Measurements from ENCODE around the gene MEGF6.

MEGF6 gene

GRCh38 chr1:3571263-3571662 lies 40.0 kb downstream of the MEGF6 start:
- DNase-seq (ENCODE audit: low read depth in 2 of 2): no peak

- DNase-seq (ENCODE audit: low read depth in 2 of 2): no peak
These were observed 41.0 kb downstream of the MEGF6 start for GRCh38 chr1:3570066-3570986.

GRCh38 chr1:3569436-3569835 lies 41.9 kb downstream of the MEGF6 start:
- DNase-seq (ENCODE audit: low read depth in 2 of 2): no peak

GRCh38 chr1:3568815-3569435 lies 42.4 kb downstream of the MEGF6 start:
- DNase-seq (ENCODE audit: low read depth in 2 of 2): no peak

GRCh38 chr1:3566951-3567804 lies 44.1 kb downstream of the MEGF6 start:
- DNase-seq (ENCODE audit: low read depth in 2 of 2): no peak

GRCh38 chr1:3566003-3566885 lies 45.1 kb downstream of the MEGF6 start:
- DNase-seq (ENCODE audit: low read depth in 2 of 2): no peak

GRCh38 chr1:3564921-3565831 lies 46.1 kb downstream of the MEGF6 start:
- DNase-seq (ENCODE audit: low read depth in 2 of 2): peak in 1 of 2 donors; percentile 4

GRCh38 chr1:3563610-3564009 lies 47.7 kb downstream of the MEGF6 start:
- no peak for DNase-seq (ENCODE audit: low read depth in 2 of 2)

- no peak for DNase-seq (ENCODE audit: low read depth in 2 of 2)
These were observed 48.2 kb downstream of the MEGF6 start for GRCh38 chr1:3563125-3563524.

GRCh38 chr1:3562712-3563111 lies 48.6 kb downstream of the MEGF6 start:
- DNase-seq (ENCODE audit: low read depth in 2 of 2): no peak

- DNase-seq (ENCODE audit: low read depth in 2 of 2): no peak
These were observed 49.6 kb downstream of the MEGF6 start for GRCh38 chr1:3561702-3562101.

GRCh38 chr1:3560981-3561380 lies 50.3 kb downstream of the MEGF6 start:
- DNase-seq (ENCODE audit: low read depth in 2 of 2): no peak

GRCh38 chr1:3560251-3560871 lies 50.9 kb downstream of the MEGF6 start:
- no peak for DNase-seq (ENCODE audit: low read depth in 2 of 2)

- DNase-seq (ENCODE audit: low read depth in 2 of 2): no peak
These were observed 53.1 kb downstream of the MEGF6 start for GRCh38 chr1:3558036-3558726.

GRCh38 chr1:3557366-3557765 lies 53.9 kb downstream of the MEGF6 start:
- no peak for DNase-seq (ENCODE audit: low read depth in 2 of 2)

- no peak for DNase-seq (ENCODE audit: low read depth in 2 of 2)
These were observed 55.0 kb downstream of the MEGF6 start for GRCh38 chr1:3556336-3556735.

- no peak for DNase-seq (ENCODE audit: low read depth in 2 of 2)
These were observed 56.0 kb downstream of the MEGF6 start for GRCh38 chr1:3555131-3555920.

GRCh38 chr1:3553940-3554223 lies 57.4 kb downstream of the MEGF6 start:
- no peak for DNase-seq (ENCODE audit: low read depth in 2 of 2)
